Embryonic facial prominence (tissue), 1 donor: ENCODE data around the gene RRAGC.
A peak's percentile ranks its signal among the peaks of the same experiment; 100 is the strongest.

Source experiments
- DNase-seq: peaks from one replicate; pipeline ENCODE4 v3.0.0-alpha.2; 2016; ENCODE audit errors: extremely low spot score

The RRAGC gene, protein sequence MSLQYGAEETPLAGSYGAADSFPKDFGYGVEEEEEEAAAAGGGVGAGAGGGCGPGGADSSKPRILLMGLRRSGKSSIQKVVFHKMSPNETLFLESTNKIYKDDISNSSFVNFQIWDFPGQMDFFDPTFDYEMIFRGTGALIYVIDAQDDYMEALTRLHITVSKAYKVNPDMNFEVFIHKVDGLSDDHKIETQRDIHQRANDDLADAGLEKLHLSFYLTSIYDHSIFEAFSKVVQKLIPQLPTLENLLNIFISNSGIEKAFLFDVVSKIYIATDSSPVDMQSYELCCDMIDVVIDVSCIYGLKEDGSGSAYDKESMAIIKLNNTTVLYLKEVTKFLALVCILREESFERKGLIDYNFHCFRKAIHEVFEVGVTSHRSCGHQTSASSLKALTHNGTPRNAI

DNA sequence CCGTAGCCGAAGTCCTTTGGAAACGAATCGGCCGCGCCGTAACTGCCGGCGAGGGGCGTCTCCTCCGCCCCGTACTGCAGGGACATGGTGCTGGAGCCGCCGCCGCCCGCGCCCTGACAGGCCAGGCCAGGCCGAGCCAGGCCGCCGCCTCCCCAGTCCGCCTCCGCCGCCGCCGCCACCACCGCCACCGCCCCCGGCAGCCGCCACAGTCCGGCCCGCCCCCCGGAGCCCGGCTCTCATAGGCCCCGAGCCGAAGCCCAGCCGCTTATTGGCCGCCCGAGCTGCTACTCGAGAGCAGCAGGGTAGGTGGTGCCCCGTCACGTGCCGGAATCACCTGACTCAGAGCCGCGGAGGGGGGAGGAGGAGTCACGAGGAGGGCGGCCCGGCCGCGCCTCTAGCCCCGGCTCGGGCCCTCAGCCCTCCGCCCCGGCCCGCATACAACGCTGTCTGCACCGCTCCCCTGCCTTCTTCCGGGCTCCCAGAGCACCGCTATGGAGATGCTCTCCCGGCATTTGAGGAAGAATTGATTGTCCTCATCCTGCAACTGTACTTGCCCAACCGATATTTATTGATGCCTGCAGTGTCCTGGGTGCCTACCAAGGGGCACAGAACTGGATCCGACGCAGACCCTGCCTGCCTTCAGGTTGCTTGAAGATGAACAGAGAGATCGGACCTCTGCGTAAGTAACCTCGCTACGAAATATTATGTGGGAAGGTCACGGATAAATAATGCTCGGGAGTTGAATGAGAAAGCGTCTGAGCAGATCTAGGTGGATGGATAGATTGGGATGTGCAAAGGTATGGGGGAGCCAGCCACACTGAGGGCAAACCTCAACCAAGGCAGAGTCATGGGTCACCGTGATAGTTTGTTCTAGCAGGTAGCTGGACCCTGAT is at the start of gene RRAGC:
RRAGC (minus strand) TSS at position 212 of the 893 bp plus-strand sequence; CDS start at position 86, 126 bp downstream.
- DNase-seq = peak; percentile 95

DNA sequence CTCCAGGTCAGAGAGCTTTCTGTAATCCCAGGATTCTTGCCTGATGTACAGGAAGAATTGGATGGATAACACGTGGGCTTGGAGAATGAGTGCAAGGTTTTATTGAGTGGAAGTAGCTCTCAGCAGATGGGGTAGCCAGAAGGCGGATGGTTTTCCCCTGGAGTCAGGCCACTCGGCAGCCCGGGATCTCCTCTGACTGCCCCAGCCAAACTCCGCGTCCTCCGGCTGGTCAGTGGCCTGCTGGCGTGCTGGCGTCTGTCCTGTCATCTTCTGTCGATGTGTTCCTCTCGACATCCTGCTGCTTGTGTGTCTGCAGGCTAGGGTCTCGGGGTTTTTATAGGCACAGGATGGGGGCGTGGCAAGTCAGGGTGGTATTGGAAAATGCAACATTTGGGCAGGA is 49.2 kb upstream of the RRAGC start:
- no peak for DNase-seq

DNA sequence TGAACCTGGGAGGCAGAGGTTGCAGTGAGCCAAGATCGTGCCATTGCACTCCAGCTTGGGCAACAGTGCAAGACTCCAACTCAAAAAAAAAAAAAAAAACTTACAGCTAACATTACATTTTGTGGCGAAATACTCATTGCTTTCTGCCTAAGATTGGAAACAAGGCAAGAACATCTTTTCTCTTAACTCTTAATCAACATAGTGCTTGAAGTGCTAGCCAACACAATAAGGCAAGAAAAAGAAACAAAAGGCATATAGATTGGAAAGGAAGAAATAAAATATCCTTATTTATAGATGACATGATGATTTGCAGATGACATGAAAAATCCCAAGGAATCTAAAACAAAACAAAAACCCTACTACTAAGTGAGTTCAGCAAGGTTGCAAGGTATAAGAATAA is 46.4 kb upstream of the RRAGC start:
- DNase-seq = no peak

DNA sequence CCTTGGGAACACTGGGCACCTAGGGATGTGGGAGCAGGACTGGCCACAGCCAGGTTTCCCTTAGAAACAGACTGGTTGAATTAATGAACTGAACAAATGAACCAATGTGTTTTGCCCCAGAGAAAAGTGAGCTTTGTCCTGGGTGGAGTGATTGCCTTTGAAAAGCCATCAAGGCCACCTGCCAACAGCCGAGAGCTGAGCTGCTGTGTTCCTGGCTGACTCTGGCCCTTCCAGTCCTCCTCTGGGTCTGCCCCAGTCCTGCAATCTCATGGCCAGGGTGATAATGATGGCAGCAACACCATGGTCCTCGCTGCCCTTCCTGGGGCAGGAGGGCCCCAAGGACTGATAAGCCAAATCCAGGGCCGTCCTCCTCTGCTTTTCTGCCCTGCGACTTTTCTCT is 40.0 kb upstream of the RRAGC start:
- no peak for DNase-seq

DNA sequence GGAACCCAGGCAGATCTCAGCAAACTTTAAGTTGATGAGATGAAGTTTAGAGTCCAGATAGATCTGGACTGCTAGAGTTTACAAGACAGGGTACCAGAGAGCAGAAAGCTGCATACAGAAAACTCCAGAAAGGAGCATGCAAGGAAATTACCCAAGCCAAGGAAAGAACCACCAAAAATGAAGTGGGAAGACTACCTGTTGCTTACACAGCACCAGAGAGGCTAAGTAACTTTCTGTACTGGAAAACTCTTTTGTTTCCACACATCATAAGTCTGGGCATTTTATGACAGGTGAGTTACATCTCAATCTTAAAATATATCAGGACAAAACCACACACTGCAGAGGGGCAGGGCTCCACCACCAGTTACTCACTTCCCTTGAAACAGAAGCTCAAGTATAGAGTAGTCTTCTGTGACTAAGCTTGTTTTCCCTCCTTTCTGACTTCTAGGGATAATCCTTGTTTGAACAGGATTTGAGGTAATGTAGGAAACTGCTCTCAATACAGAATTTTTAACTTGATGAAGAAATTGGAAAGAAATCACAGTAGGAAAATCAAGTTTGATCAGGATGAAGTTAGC is 39.2 kb upstream of the RRAGC start:
- DNase-seq = no peak

DNA sequence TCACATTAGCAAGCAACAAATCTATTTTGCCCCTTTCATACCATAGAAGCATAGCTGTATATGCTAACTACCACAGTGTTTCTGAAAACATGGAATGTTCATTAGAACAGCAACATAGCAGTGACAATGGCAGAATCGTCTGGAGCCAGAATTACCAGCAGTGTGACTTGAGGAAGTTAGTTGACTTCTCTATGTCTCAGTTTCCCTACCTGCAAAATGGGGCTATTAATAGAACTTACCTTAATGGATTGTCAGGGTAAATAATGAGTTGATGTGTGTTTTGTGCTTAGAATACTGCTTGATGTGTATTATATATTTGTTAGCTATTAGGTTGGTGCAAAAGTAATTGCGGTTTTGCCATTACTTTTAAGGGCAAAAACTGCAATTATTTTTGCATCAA is 36.6 kb upstream of the RRAGC start:
- DNase-seq = no peak

DNA sequence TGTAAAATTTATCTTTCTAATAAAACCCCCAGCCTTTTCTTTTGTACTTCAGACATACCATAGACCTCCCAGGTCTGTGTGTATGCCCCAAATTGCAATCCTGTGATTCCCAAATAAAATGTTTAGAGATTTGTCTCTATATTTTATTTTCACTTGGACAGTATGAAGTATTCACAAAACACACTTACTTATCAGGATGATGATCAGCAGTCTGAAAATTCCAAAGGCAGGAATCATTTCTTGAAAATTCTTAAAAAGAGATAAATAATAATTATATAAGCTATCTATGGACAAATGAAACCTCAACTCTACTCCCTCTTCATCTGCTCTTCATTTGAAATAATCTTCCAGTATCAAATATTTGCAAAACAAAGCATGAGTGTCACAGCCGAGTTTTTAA is 33.4 kb upstream of the RRAGC start:
- no peak for DNase-seq

DNA sequence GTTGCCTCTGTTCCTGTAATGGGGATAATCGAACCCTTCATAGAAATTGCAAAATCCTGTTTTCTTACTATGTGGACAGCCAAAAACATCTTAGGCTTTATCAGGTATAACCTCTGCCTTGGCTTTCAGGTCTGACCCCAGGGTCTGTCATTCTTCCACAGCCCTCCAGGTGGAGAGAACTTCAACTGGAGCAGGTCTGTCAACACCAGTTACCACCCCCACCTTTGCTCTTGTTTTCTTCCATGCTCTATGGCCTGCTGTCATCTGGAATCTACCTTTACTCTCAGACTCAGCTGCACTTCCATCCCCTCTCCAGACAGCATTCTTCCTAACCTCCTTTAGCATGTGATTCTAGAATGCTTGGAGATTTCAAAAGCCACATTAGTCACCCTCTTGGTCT is 32.2 kb upstream of the RRAGC start:
- DNase-seq = no peak

DNA sequence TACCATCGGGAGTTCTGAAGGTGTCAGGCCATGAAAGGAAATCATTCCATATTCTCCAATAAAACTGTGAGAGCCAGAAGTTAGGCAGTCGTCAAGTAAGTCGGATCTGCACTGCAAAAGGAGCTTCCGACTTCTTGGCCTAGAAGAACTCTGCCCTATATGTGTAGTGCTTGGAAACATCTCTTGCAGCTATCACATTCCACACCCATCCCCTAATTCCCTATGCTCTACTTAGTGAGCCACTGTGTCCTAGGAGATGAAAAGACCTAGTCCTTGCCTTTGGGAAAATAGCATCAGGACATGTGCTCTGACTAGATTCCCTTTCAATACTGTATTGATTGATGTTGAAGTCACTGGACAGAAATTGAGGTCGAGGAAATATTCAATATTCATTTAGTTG is 30.0 kb upstream of the RRAGC start:
- DNase-seq = no peak

DNA sequence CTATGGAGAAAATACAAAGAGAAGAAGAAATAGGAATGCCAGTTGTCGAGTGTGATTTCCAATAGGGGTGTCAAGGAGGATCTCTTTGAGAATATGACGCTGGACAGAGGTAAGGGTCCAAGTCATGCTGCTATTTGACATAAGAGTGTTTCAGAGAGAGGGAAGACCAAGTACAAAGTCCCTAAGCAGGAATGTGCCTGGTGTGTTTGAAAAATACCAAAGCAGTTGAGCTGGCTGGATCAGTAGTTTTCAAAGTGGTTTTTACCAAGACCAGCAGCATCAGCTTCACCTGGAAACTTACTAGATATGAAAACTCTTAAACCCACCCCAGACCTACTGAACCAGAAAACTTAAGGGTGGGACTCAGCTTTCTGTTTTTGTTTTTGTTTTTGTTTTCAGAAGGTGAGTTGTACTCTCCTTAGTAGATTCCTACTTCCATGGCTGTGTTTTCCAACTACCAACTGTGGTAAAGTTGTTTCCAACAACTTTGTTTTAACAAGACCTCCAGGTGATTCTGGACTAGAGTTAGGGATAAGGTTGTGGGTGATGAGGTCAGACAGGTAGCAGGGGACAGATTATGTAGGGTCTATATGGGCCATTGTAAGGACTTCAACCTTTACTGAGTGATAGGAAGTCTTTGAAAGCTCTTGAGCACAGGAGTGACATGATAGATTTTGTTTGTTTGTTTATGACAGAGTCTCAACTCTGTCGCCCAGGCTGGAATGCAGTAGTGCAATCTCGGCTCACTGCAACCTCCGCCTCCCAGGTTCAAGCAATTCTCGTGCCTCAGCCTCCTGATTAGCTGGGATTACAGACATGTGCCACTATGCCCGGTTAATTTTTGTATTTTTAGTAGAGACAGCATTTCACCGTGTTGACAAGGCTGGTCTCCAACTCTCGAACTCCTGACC is 29.1 kb upstream of the RRAGC start:
- DNase-seq = no peak

DNA sequence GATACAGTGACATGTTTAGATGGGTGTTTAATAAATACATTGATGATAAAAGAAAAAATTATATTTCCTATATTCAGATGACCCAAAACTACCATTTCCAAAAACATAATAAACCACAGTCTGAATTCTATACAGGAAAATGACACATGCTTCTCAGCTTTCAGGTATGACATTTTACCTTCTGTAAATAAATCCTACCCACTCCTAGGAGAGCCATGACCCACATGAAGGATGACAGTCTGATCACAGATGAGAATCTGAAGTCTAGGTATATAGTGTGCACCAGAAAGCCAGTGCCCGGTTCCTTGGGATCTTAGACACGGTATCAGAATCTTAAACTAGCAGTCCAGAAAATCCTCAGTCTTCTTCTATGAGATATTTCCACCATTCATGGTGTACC is 25.5 kb upstream of the RRAGC start:
- no peak for DNase-seq

DNA sequence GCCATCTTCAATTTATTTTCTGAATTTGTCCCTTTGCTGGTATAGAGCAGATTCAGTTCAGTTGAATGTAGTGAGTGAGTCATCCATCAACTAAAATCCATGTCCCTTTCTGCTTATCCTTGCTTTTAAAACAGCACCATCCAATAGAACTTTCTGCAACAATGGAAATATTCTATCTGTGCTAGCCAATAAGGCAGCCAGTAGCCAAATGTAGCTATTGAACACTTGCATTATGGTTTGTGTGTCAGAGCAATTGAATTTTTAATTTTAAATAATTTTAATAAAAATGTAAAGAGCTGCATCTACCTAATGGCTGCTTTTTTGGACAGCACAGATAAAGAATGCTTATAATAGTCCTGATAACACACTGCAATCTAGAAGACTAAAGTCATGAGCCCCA is 21.9 kb upstream of the RRAGC start, which contains the start of gene GJA9:
GJA9 (minus strand) TSS at position 101 of the 400 bp plus-strand sequence. CDS start 5,489 bp downstream, outside the sequence.
- DNase-seq = no peak

DNA sequence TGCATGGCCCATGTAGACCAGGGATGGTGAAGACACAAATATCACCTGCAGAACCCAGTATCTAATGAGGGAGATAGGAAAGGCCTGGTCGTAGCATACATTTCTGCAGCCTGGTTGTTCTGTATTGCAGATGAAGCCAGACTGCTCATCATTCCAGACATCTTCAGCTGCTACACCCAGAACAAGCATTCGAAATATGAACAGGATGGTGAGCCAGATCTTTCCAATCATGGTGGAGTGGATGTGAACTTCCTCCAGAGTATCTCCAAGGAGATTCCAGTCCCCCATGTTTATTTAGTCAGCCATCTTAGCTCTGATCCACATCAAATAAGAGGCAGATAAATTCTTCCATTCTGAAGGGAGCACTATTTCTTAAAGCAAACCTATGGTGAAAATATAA is 16.2 kb upstream of the RRAGC start:
- DNase-seq = peak; percentile 4

DNA sequence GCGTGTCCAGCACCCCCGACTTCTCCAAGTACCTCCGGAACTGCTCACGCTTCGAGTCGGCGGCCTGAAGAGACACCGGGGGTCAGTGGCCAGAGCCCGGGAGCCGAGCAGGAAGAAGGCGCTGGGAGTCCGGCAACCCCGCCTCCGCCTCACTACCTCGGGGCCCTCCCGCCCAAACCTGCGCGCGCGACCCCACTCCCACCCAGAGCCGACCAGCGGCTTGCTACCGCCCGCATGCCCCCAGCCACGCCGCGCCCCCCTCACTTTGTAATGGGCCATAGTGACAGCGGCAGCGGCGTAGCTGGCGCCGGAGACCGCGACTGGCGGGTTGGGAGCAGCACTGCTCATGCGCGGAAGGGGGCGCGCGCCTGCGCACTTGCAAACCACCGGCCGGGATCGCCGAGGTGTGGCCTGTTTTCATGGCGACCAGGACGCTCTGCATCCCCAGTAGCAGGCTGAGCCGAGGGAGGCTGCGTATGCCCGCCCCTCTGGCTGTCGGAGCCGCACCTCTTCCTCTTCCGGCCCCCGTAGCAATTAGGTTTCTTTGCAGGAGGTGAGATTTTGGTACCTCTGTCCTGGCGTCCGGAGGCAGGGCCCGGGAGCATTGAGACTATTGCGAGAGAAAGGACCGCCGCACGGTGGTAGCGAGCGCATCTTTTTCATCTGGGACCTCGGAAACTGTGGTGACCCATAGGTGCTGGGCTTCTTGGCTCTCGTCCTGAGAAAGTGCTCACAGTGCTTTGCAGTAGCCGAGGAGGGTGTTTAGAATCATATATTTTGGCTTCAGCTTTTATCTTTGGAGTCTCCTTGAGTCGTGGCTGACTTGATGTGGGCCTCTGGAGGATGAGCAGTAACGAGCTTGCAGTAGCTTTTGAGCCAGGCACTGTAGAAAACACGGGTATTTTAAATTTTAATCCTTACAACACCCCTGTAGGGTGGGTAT is 13.7 kb upstream of the RRAGC start, which contains the start of gene MYCBP:
MYCBP (minus strand) TSS at position 322 of the 943 bp plus-strand sequence; CDS start at position 279, 43 bp downstream.
- peak; percentile 93 for DNase-seq

DNA sequence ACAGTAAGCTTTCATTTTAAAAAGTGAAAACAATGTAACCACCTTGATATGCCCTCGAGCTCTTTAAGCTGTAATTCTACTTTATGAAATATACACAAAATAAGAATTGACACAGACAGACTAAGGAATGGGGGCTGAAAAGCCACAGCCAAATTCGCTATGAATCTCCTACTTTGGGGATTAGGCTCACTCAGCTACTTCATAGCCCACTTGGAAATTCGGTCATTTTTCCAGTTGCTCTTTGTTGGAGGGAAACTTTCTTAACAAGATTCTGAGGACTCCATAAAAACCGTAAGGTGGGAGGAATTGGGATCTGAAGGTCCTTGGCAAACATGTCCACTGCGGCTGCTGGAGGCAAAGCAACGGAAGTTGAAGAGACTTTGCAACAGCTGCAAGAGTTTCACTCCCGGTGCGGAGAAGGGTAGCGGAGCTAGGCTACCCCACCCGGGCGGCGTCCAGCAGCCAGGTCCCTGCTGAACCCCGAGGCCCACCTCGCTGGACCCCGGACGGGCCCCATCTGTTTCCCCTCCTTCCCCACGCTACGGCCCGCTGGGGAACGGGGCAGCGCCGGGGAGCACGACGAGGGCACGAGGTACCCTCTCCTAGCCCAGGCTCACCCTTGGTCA is 12.9 kb upstream of the RRAGC start:
- peak; percentile 4 for DNase-seq

DNA sequence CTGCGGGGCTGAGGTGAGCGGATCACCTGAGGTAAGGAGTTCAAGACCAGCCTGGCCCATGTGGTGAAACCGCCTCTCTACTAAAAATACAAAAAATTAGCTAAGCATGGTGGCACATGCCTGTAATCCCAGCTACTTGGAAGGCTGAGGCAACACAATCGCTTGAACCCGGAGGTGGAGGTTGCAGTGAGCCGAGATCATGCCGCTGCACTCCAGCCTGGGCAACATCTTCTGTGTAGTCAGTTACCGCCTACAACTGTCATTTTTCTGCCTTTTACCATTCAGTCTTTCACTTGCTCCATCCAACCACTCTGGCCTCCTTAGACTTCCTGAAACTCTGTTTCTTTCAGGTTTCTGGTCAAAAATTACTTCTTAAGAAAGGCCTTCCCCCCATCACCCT is 11.4 kb upstream of the RRAGC start:
- peak; percentile 2 for DNase-seq

DNA sequence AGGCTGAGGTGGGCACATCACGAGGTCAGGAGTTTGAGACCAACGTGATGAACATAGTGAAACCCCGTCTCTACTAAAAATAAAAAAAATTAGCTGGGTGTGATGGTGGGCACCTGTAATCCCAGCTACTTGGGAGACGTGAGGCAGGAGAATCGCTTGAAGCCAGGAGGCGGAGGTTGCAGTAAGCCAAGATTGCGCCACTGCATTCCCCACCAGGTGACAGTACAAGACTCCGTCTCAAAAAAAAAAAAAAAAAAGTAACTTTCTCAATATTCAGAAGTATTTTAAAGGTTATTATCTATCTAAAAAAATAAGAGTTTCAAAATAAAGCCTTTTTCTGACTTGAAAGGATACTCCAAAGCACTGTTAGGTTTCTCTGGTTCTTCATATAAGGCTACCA is 7.6 kb upstream of the RRAGC start:
- DNase-seq = no peak

DNA sequence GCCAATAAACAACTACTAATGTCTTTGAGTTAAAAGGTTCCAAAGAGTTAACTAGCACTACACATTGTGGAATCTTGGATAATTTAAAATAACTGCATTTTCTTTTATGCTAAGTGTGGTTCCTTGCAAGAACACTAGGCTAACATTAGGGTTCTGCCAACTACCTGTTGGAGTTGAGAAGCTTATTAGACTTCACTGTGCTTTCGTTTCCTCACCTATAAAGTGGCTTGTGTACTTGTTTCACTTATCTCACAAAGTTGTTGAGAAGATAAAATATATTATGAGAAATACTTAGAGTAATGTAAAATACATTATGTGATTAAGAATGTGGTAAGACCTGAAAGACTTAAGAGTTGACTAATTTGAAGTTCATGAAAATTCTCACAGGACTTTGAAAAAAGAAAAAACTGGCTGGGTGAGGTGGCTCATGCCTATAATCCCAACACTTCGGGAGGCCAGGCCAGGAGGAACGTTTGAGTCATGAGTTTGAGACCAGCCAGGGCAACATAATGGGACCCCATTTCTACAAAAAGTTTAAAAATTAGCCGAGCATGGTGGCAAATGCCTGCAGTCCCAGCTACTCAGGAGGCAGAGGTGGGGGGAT is 5.6 kb upstream of the RRAGC start:
- DNase-seq = no peak

DNA sequence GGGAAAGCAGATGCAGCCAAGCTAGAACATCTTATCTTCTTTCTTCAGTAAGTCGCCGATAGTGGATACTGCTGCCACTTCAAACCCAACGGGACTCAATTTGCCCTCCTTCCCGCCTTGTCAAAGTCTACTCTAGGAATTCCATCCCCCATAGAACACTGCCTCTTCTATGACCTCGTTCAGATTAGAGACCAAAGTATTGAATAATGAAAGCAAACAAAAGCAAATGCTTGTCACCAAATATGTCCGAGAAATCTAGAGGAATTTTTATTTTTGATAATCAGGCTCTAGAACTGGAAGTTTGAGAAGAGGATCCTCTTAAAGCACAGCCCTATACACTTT is 853 bp upstream of the RRAGC start:
- no peak for DNase-seq
